Measurements from ENCODE around the gene ADAMTS12. TPM values are rescaled to one million over a fixed set of nuclear protein-coding genes. Genes with fewer than 3 reads are reported as not detected.

ADAMTS12 gene
- total RNA-seq, 1 experiment from 2014 or later = 6.2 TPM

- no peak overlapping the region for H2AK5ac ChIP-seq (ENCODE audit: insufficient read length, low read length)
- no peaks in the 10 kb centered on the region for H3K79me1 ChIP-seq (ENCODE audit: insufficient read depth, low read depth, low read length, poor library complexity, severe bottlenecking)
- H3K18ac ChIP-seq (ENCODE audit: insufficient read length, low read depth, low read length) = no peak overlapping the region
- Mint-ChIP-seq H3K27ac (no peak overlapping the region), H3K4me1 (peaks cover 7 to 10% of the 10 kb centered on the region in 2 experiments), H3K36me3 (ENCODE audit: insufficient read depth in 1 of 3, low read depth in 3 of 3) (peaks cover 4 to 10% (median 4%) of the 10 kb centered on the region in 3 experiments; a peak in 4 of 7 replicates), H3K4me3 (no peak overlapping the region), H3K27me3 (ENCODE audit: low read depth) (peaks cover 14% of the 10 kb centered on the region), H3K9me3 (no peaks in the 10 kb centered on the region)
- H2BK120ac ChIP-seq (ENCODE audit: low read depth, low read length, poor library complexity, severe bottlenecking) = no peak overlapping the region
- no peak overlapping the region for H3K9ac ChIP-seq (ENCODE audit: extremely low read depth, insufficient read length, low read length)
- no peaks in the 10 kb centered on the region for H3K4me1 ChIP-seq (ENCODE audit: insufficient read depth, low read length)
- H2AFZ ChIP-seq (ENCODE audit: low read length) = no peak overlapping the region
- H3K23me2 ChIP-seq (ENCODE audit: insufficient read length, low read depth, low read length, poor library complexity, severe bottlenecking) = no peaks in the 10 kb centered on the region
- H2BK12ac ChIP-seq (ENCODE audit: insufficient read length, low read depth, low read length) = no peak overlapping the region
- no peak overlapping the region for H3K4ac ChIP-seq (ENCODE audit: low read depth, low read length)
- no peak for TF ChIP-seq CTCF (conservative IDR thresholded peaks at IDR 0.05)
- H4K91ac ChIP-seq (ENCODE audit: insufficient read length, low read depth, low read length) = no peak overlapping the region
- no peak overlapping the region for H3K4me2 ChIP-seq (ENCODE audit: insufficient read depth, insufficient read length, low read length)
- H3K27me3 ChIP-seq (ENCODE audit: insufficient read depth, low read length) = no peaks in the 10 kb centered on the region
- H3K56ac ChIP-seq (ENCODE audit: insufficient read length, low read depth, low read length) = no peak overlapping the region
- DNase-seq = no peak
- H3K27ac ChIP-seq (ENCODE audit: insufficient read length, low read depth, low read length) = no peak overlapping the region
- no peak overlapping the region for H3K23ac ChIP-seq (ENCODE audit: insufficient read length, low read depth, low read length)
- no peak overlapping the region for H4K5ac ChIP-seq (ENCODE audit: insufficient read length, low read depth, low read length)
- WGBS (ENCODE audit: extremely low coverage, insufficient read length, low lambda C conversion rate) = no CpG with 5 or more reads among the region's 2 CpGs
- H2BK20ac ChIP-seq (ENCODE audit: low read depth, low read length, poor library complexity, severe bottlenecking) = no peak overlapping the region
- no peaks in the 10 kb centered on the region for H3K79me2 ChIP-seq (ENCODE audit: insufficient read depth, low read length)
- H2BK5ac ChIP-seq (ENCODE audit: insufficient read length, low read length) = no peak overlapping the region
- no peak overlapping the region for H3K14ac ChIP-seq (ENCODE audit: insufficient read depth, low read length)
- no peaks in the 10 kb centered on the region for H3K9me3 ChIP-seq (ENCODE audit: control insufficient read depth, low read depth, low read length)
- H2BK15ac ChIP-seq (ENCODE audit: low read depth, low read length) = no peak overlapping the region
- no peak overlapping the region for H4K8ac ChIP-seq (replicated peaks; ENCODE audit: insufficient read length, low read depth, low read length)
- H4K20me1 ChIP-seq (ENCODE audit: control insufficient read depth, insufficient read depth, insufficient read length) = no peaks in the 10 kb centered on the region
- H3T11ph ChIP-seq (ENCODE audit: low read length) = no peak overlapping the region
Observed at GRCh38 chr5:33538201-33538600, 353.6 kb downstream of the ADAMTS12 start.

Data from H9 (cell line).